K562 (cell line): Measurements from ENCODE around the gene EXOC6. TPM values are rescaled to one million over a fixed set of nuclear protein-coding genes. Genes with fewer than 3 reads are reported as not detected.
A peak's percentile ranks its signal among the peaks of the same experiment; 100 is the strongest.

Source experiments
- ATAC-seq: fragments of 200-7000 bp; cut with Tn5 transposase; 3 replicates; pipeline ENCODE4 v1.9.1; 2020; ENCODE audit warnings: moderate library complexity
- BruUV-seq: library from RNA; stranded (reverse); fragments of 400-500 nt; replicated peaks from 2 replicates; lab custom pipeline; 2021; lab: Mats Ljungman, UMichigan
- CTCF ChIA-PET: fragments of 300-600 bp; formaldehyde crosslinking; extraction: SDS; loops from one replicate; lab custom pipeline; 2021; ENCODE audit warnings: low intra/inter-chr PET ratio; lab: Yijun Ruan, JAX
- POLR2A ChIA-PET: fragments of 300-600, 350-650 bp; sonication (Branson Sonifier 250); formaldehyde crosslinking; extraction: SDS; loops from one replicate; lab custom pipeline; 2021; ENCODE audit warnings: antibody characterized with exemption, inconsistent platforms; lab: Yijun Ruan, JAX
- DNase-seq, 4 experiments: peaks; one replicate each; pipeline versions ENCODE4 v3.0.0 to v3.0.0-alpha.2; 2011 to 2018; ENCODE audit warnings: low spot score in 3 of 4, mixed read lengths in 3 of 4; ENCODE audit errors: extremely low read depth in 1 of 4
- FAIRE-seq: peaks from 2 replicates; lab custom pipeline; 2011; peaks lifted over from hg19 to GRCh38; lab: Jason Lieb, UNC
- H2AFZ ChIP-seq: 2 replicates; pipeline ENCODE4 v1.6.0; 2011; ENCODE audit warnings: low read depth, low read length, control low read depth, inconsistent platforms
- H3K27ac ChIP-seq: fragments of 200-600 bp; 3 replicates; pipeline ENCODE4 v1.8.0; 2011; ENCODE audit warnings: low read depth, mild to moderate bottlenecking, control low read depth, inconsistent platforms, low read length, moderate library complexity, mixed read lengths; ENCODE audit errors: extremely low read depth
- H3K27me3 ChIP-seq, 2 experiments: fragments of 300-600 bp in 1 of 2; 2 replicates in 1 of 2; 3 replicates in 1 of 2; pipeline versions ENCODE4 v1.6.0 to v1.8.0; 2011; ENCODE audit warnings: inconsistent platforms in 2 of 2, low read length in 2 of 2, mild to moderate bottlenecking in 1 of 2, mixed read lengths in 1 of 2, moderate library complexity in 1 of 2; ENCODE audit not compliant: control insufficient read depth in 2 of 2, insufficient read depth in 2 of 2
- H3K36me3 ChIP-seq: fragments of 300-600 bp; 3 replicates; pipeline ENCODE4 v1.8.0; 2011; ENCODE audit warnings: mild to moderate bottlenecking, low read length, inconsistent platforms; ENCODE audit not compliant: control insufficient read depth, insufficient read depth
- H3K4me1 ChIP-seq, 2 experiments: fragments of 200-600 bp in 1 of 2; replicated peaks in 1 of 2; 2 replicates in 1 of 2; 3 replicates in 1 of 2; pipeline versions ENCODE4 v1.5.1 to v1.8.0; 2011; ENCODE audit warnings: inconsistent platforms in 2 of 2, low read length in 2 of 2, mild to moderate bottlenecking in 1 of 2, mixed read lengths in 1 of 2, moderate library complexity in 1 of 2; ENCODE audit not compliant: control insufficient read depth in 2 of 2, insufficient read depth in 2 of 2
- H3K4me2 ChIP-seq: 2 replicates; pipeline ENCODE4 v1.6.1; 2011; ENCODE audit warnings: low read length, control low read depth, inconsistent platforms, mixed read lengths; ENCODE audit not compliant: insufficient read depth
- H3K4me3 ChIP-seq: fragments of 200-600 bp; sonication (generic), shearing (Covaris generic); 2 replicates; pipeline ENCODE4 v1.5.1; 2016; ENCODE audit warnings: control low read depth, inconsistent platforms
- H3K79me2 ChIP-seq: fragments of 200-600 bp; 3 replicates; pipeline ENCODE4 v1.8.0; 2011; ENCODE audit warnings: low read length, inconsistent platforms; ENCODE audit not compliant: control insufficient read depth, insufficient read depth
- H3K9ac ChIP-seq, 2 experiments: 2 replicates each; pipeline versions ENCODE4 v1.6.0 to v1.6.1; 2011; ENCODE audit warnings: low read depth in 2 of 2, low read length in 2 of 2, control low read depth in 1 of 2, inconsistent platforms in 1 of 2, mild to moderate bottlenecking in 1 of 2, mixed read lengths in 1 of 2; ENCODE audit not compliant: insufficient read depth in 1 of 2
- H3K9me1 ChIP-seq: one replicate; pipeline ENCODE4 v1.6.0; 2011; ENCODE audit warnings: inconsistent platforms, mild to moderate bottlenecking, low read length, moderate library complexity; ENCODE audit not compliant: control insufficient read depth, insufficient read depth
- H3K9me3 ChIP-seq: replicated peaks from 2 replicates; pipeline ENCODE4 v1.5.1; 2011; ENCODE audit warnings: low read depth, low read length, inconsistent platforms; ENCODE audit not compliant: control insufficient read depth, insufficient read depth
- H4K20me1 ChIP-seq: replicated peaks from 2 replicates; pipeline ENCODE4 v1.6.1; 2011; ENCODE audit warnings: low read length, inconsistent platforms, mixed read lengths; ENCODE audit not compliant: control insufficient read depth, insufficient read depth
- CREB3L1 ChIP-seq: fragments of 450-650 bp; IDR thresholded peaks from 2 replicates; pipeline ENCODE4 v1.6.1; 2014; ENCODE audit warnings: low read depth, mild to moderate bottlenecking, moderate library complexity, borderline replicate concordance
- HCFC1 ChIP-seq: IDR thresholded peaks from 2 replicates; pipeline ENCODE4 v1.6.1; 2012; ENCODE audit warnings: low read depth, low read length, improper control_type of control experiment
- HDAC3 ChIP-seq: fragments of 450-650 bp; IDR thresholded peaks from 2 replicates; pipeline ENCODE4 v1.6.1; 2018; ENCODE audit warnings: borderline replicate concordance, mild to moderate bottlenecking, moderate library complexity; ENCODE audit not compliant: partially characterized antibody
- HNRNPUL1 ChIP-seq: fragments of 200-400 bp; formaldehyde crosslinking; IDR thresholded peaks from 2 replicates; pipeline ENCODE4 v1.6.1; 2017; ENCODE audit warnings: low read length
- MBD2 ChIP-seq: sonication (generic); IDR thresholded peaks from 2 replicates; pipeline ENCODE4 v1.6.1; 2016; ENCODE audit warnings: low read depth, borderline replicate concordance
- PCBP1 ChIP-seq: fragments of 200-400 bp; formaldehyde crosslinking; IDR thresholded peaks from 2 replicates; pipeline ENCODE4 v1.6.1; 2018; ENCODE audit warnings: mild to moderate bottlenecking, low read depth, low read length; ENCODE audit not compliant: poor library complexity, severe bottlenecking
- SMARCA4 ChIP-seq: fragments of 450-650 bp; IDR thresholded peaks from 2 replicates; pipeline ENCODE4 v1.6.1; 2016
- USF1 ChIP-seq: sonication (generic); formaldehyde crosslinking; IDR thresholded peaks from 2 replicates; pipeline ENCODE4 v1.9.0; 2022; ENCODE audit warnings: mild to moderate bottlenecking, missing genetic modification reagents
- ZEB2 ChIP-seq: fragments of 450-650 bp; IDR thresholded peaks from 2 replicates; pipeline ENCODE4 v1.6.1; 2016
- ZNF174 ChIP-seq: fragments of 250-450 bp; sonication (Bioruptor Pico); IDR thresholded peaks from 2 replicates; pipeline ENCODE4 v1.4.0; 2020; ENCODE audit warnings: mild to moderate bottlenecking
- ZNF444 ChIP-seq: fragments of 250-450 bp; sonication (Bioruptor Pico); IDR thresholded peaks from 2 replicates; pipeline ENCODE4 v1.4.0; 2020; ENCODE audit warnings: mild to moderate bottlenecking, moderate library complexity
- WGBS: fragments of 100-300 bp; shearing (Covaris generic); methylation state at CpG from one replicate; pipeline ENCODE4 v1.1.6; 2016; ENCODE audit warnings: low coverage, mixed read lengths; ENCODE audit not compliant: insufficient coverage; ENCODE audit errors: missing lambda C conversion rate; 5-methylcytosine and 5-hydroxymethylcytosine counted together
- in situ Hi-C: fragments of 300-500 bp; cut with MboI; formaldehyde crosslinking; loops from 4 replicates; pipeline ENCODE4 v1.15.0; 2018; ENCODE audit warnings: inconsistent platforms, mixed read lengths
- intact Hi-C: fragments of 100-400 bp; cut with micrococcal nuclease; formaldehyde crosslinking; loops from 2 replicates; pipeline ENCODE4 v1.14.2; 2022
- polyA plus RNA-seq, 8 experiments: library from polyadenylated mRNA; depleted of rRNA in 4 of 8; stranded (reverse) in 5 of 8; unstranded in 3 of 8; fragments of >200 nt; fragmentation: Nextera tagmentation in 2 of 8; fragmentation: Illumina TruSeq in 1 of 8; extraction: Ambion mirVana in 2 of 8; extraction: Trizol in 1 of 8; gene quantifications; 2 replicates each; pipeline versions ENCODE4 v1.2.1 to v1.2.3, GENCODE V29; 2011 to 2014; ENCODE audit warnings: inconsistent platforms in 1 of 8, missing spikeins in 1 of 8
- total RNA-seq, 7 experiments: library from RNA; depleted of rRNA in 6 of 7; stranded (reverse); fragments of >200 nt in 6 of 7; fragmentation: Illumina TruSeq in 2 of 7; extraction: Trizol in 2 of 7; gene quantifications; 2 replicates each; pipeline versions ENCODE4 v1.2.1 to v1.2.3, GENCODE V29; 2011 to 2021; ENCODE audit warnings: low replicate concordance in 1 of 7
- TF ChIP-seq, protein P1 (sequence below), 2 experiments: fragments of 450-650 bp; conservative IDR thresholded peaks; 2 replicates each; pipeline ENCODE4 v1.6.1; 2017; ENCODE audit warnings: mild to moderate bottlenecking in 2 of 2, moderate library complexity in 2 of 2
- TF ChIP-seq, protein P2 (sequence below): fragments of 450-650 bp; IDR thresholded peaks from 2 replicates; pipeline ENCODE4 v1.6.1; 2018; ENCODE audit not compliant: partially characterized antibody

The EXOC6 gene
- total and polyA plus RNA-seq, 9 of the 15 experiments (the other 6 are each of a cell fraction or from before 2014, with no cell fraction given), result 13.9 to 42.8 (median 24.9) TPM

GRCh38 chr10:93071177-93071472 lies 222.8 kb downstream of the EXOC6 start (continued):
- TF ChIP-seq CREB3L1, result peak; percentile 60; the same call in 1 of the 2 replicates

DNA sequence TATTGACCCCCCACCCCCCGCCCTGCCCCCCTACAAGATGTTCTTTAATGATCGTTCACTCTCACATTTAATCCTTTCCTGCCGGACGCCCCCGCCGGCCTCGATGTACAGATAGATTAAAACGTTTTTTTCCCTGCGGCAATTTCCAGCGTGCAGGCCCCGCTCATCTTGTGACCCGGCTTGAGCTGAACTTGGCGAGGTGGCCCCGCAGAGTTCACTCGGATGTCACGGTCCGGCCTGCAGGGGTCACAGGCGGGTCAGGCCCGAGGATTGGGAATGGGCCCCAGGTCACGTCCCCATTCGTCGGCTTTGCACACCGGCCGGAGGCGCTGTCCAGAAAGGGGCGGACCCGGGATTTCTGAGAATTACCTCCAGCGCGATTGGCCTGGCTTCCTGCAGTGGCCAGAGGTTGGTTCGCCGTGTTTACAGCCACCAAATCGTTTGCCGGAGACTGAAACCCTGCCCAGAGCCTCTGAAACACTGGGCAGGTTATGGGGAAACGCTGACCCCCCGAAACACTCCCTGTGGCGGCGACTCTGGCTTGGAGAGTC lies 223.4 kb downstream of the EXOC6 start:
- intact Hi-C loops, result loop anchor here (10.0 kb wide), 1 partner anchor 477 kb away; the partner anchor contains the start of gene KIF11
- H4K20me1 ChIP-seq, result no peaks in the 10 kb centered on the region
- ATAC-seq (peak; percentile 91), FAIRE-seq (peak; percentile 96), DNase-seq (peak; percentile 88 to 93 (median 90))
- CTCF ChIA-PET, result no interaction called here
- in situ Hi-C loops, result no loop called here
- H3K9me3 ChIP-seq, result peaks cover 2% of the 10 kb centered on the region; the same call in 1 of the 2 replicates
- H3K79me2 ChIP-seq, result no peaks in the 10 kb centered on the region
- peak overlapping the region; percentile 80 for H3K27ac ChIP-seq
- H3K27me3 ChIP-seq, result no peaks in the 10 kb centered on the region
- H3K9me1 ChIP-seq, result no peaks in the 10 kb centered on the region
- H3K4me1 ChIP-seq, result peaks cover 25 to 67% of the 10 kb centered on the region in 2 experiments; a peak in 4 of 5 replicates
- H3K9ac ChIP-seq, result peak overlapping the region; percentile 74 to 82
- POLR2A ChIA-PET, result interaction anchor here (0.6 kb wide), 5 partner anchors 12 to 373 kb away, joined by 3 to 5 read pairs (median 4); no protein-coding TSS in a partner anchor
- BruUV-seq, result no TSS peak
- H3K4me3 ChIP-seq, result peak overlapping the region; percentile 31
- H3K36me3 ChIP-seq, result no peaks in the 10 kb centered on the region
- H3K4me2 ChIP-seq, result peak overlapping the region; percentile 75
- peak overlapping the region; percentile 86 for H2AFZ ChIP-seq
- whole genome bisulfite sequencing, result 0% methylated on average over 29 of the region's 37 CpGs
- no peak for TF ChIP-seq ZNF444 (CRISPR knock-in tag)
- TF ChIP-seq, protein P1, sequence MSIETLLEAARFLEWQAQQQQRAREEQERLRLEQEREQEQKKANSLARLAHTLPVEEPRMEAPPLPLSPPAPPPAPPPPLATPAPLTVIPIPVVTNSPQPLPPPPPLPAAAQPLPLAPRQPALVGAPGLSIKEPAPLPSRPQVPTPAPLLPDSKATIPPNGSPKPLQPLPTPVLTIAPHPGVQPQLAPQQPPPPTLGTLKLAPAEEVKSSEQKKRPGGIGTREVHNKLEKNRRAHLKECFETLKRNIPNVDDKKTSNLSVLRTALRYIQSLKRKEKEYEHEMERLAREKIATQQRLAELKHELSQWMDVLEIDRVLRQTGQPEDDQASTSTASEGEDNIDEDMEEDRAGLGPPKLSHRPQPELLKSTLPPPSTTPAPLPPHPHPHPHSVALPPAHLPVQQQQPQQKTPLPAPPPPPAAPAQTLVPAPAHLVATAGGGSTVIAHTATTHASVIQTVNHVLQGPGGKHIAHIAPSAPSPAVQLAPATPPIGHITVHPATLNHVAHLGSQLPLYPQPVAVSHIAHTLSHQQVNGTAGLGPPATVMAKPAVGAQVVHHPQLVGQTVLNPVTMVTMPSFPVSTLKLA (conservative IDR thresholded peaks at IDR 0.05), result peak; percentile 54 to 58
- peak; percentile 72 for TF ChIP-seq MBD2
- TF ChIP-seq, protein P2, sequence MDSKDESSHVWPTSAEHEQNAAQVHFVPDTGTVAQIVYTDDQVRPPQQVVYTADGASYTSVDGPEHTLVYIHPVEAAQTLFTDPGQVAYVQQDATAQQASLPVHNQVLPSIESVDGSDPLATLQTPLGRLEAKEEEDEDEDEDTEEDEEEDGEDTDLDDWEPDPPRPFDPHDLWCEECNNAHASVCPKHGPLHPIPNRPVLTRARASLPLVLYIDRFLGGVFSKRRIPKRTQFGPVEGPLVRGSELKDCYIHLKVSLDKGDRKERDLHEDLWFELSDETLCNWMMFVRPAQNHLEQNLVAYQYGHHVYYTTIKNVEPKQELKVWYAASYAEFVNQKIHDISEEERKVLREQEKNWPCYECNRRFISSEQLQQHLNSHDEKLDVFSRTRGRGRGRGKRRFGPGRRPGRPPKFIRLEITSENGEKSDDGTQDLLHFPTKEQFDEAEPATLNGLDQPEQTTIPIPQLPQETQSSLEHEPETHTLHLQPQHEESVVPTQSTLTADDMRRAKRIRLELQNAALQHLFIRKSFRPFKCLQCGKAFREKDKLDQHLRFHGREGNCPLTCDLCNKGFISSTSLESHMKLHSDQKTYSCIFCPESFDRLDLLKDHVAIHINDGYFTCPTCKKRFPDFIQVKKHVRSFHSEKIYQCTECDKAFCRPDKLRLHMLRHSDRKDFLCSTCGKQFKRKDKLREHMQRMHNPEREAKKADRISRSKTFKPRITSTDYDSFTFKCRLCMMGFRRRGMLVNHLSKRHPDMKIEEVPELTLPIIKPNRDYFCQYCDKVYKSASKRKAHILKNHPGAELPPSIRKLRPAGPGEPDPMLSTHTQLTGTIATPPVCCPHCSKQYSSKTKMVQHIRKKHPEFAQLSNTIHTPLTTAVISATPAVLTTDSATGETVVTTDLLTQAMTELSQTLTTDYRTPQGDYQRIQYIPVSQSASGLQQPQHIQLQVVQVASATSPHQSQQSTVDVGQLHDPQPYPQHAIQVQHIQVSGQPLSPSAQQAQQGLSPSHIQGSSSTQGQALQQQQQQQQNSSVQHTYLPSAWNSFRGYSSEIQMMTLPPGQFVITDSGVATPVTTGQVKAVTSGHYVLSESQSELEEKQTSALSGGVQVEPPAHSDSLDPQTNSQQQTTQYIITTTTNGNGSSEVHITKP, result peak; percentile 24
- TF ChIP-seq HCFC1, result no peak
- no peak for TF ChIP-seq HDAC3
- TF ChIP-seq ZNF174 (CRISPR knock-in tag), result no peak
- TF ChIP-seq PCBP1, result no peak
- 0 out of 2 replicates have a peak, but pooled peaks have one; percentile 19 for TF ChIP-seq SMARCA4
- no peak for TF ChIP-seq USF1 (CRISPR knock-in tag)
- TF ChIP-seq ZEB2, result no peak
- no peak for TF ChIP-seq HNRNPUL1
